Progenitor cell of endocrine pancreas (in vitro differentiated cells): ENCODE results near the gene ITGBL1. TPM values are rescaled to one million over a fixed set of nuclear protein-coding genes. Genes with fewer than 3 reads are reported as not detected.

Source experiments
- DNase-seq: peaks from one replicate; pipeline ENCODE4 v3.0.0; 2021; ENCODE audit warnings: low spot score; ENCODE audit not compliant: unreplicated experiment
- H3K27ac Mint-ChIP-seq: 2 replicates; pipeline ENCODE4 v1.8.0; 2021; ENCODE audit warnings: mild to moderate bottlenecking, moderate library complexity, mixed read lengths
- H3K27me3 Mint-ChIP-seq: 2 replicates; pipeline ENCODE4 v1.8.0; 2021; ENCODE audit warnings: mixed read lengths
- H3K36me3 Mint-ChIP-seq: 2 replicates; pipeline ENCODE4 v1.8.0; 2022; ENCODE audit warnings: mixed read lengths; ENCODE audit not compliant: insufficient read depth
- H3K4me1 Mint-ChIP-seq: 2 replicates; pipeline ENCODE4 v1.8.0; 2021; ENCODE audit warnings: low read depth, mixed read lengths
- H3K4me3 Mint-ChIP-seq: 2 replicates; pipeline ENCODE4 v1.8.0; 2021; ENCODE audit warnings: low read depth, mild to moderate bottlenecking, moderate library complexity, mixed read lengths
- H3K9me3 Mint-ChIP-seq: 2 replicates; pipeline ENCODE4 v1.8.0; 2021; ENCODE audit warnings: low read depth, mixed read lengths
- total RNA-seq: library from RNA; stranded (reverse); gene quantifications from 2 replicates; pipeline ENCODE4 v1.2.1, GENCODE V29; 2021
- TF ChIP-seq, protein P1 (sequence below): fragments of 200-600 bp; sonication (generic); IDR thresholded peaks from one replicate; pipeline ENCODE4 v1.5.0; 2021; ENCODE audit warnings: antibody characterized with exemption, mild to moderate bottlenecking; ENCODE audit not compliant: unreplicated experiment

The ITGBL1 gene
- total RNA-seq, 1 donor from 2014 or later: not detected

DNA sequence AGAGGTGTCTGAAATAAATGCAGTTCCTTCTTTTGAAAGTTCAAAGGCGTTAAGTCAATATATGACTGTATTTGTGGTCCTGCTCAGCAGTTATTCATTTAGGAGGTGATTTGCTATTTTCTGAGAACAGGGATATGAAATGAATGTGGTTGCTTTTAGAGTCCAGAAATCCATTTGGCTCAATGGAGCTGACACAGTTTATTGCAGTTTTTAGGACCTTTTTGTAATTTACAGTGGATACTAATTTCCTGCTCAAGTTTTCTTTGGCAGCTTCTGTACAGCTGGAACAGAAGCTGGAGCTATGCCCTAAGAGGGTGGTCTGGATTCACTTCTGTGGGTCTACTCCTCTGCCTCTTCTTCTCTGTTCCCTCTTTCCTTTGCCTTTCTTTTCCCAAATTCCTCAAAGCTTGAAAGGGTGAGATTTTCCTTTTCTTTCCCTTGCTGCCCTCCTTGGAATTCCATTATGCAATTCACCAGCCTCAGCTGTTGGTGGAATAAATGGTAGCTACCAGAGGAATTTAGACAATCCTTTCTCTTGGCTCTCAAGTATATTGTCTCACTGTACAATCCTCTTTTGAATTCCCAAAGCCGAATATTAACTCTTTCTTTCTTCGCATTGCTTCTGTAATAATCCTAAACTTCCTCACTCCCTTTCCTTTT, 39.9 kb downstream of the ITGBL1 start:
- H3K27ac Mint-ChIP-seq: no peak overlapping the region
- H3K36me3 Mint-ChIP-seq: no peaks in the 10 kb centered on the region
- no peaks in the 10 kb centered on the region for H3K4me1 Mint-ChIP-seq
- H3K4me3 Mint-ChIP-seq: no peak overlapping the region
- DNase-seq: no peak
- H3K27me3 Mint-ChIP-seq: peaks cover 9% of the 10 kb centered on the region
- no peaks in the 10 kb centered on the region for H3K9me3 Mint-ChIP-seq
- TF ChIP-seq, protein P1, sequence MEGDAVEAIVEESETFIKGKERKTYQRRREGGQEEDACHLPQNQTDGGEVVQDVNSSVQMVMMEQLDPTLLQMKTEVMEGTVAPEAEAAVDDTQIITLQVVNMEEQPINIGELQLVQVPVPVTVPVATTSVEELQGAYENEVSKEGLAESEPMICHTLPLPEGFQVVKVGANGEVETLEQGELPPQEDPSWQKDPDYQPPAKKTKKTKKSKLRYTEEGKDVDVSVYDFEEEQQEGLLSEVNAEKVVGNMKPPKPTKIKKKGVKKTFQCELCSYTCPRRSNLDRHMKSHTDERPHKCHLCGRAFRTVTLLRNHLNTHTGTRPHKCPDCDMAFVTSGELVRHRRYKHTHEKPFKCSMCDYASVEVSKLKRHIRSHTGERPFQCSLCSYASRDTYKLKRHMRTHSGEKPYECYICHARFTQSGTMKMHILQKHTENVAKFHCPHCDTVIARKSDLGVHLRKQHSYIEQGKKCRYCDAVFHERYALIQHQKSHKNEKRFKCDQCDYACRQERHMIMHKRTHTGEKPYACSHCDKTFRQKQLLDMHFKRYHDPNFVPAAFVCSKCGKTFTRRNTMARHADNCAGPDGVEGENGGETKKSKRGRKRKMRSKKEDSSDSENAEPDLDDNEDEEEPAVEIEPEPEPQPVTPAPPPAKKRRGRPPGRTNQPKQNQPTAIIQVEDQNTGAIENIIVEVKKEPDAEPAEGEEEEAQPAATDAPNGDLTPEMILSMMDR: no peak

DNA sequence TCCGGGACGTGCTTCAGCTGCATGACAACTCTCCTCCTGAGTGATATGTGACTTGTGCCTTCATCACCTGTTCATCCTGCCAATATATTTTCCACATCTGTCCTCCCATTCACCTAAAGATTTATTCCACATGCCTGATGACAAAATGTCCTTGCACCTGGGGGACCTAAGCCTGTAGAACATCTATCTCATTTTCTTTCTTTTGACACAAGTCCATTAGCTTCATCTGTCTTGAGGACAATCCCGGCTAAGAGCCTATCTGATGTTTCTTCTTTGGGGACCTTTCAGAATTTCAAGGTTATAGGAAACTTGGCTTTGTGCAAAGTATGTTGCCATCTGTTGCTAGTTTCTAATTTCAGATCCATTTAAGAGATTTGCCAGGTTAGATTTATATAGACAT, 41.1 kb downstream of the ITGBL1 start:
- Mint-ChIP-seq H3K4me3 (no peak overlapping the region), H3K36me3 (no peaks in the 10 kb centered on the region), H3K27ac (no peak overlapping the region), H3K4me1 (no peaks in the 10 kb centered on the region), H3K9me3 (no peaks in the 10 kb centered on the region), H3K27me3 (peaks cover 9% of the 10 kb centered on the region)
- TF ChIP-seq, protein P1: no peak
- no peak for DNase-seq

DNA sequence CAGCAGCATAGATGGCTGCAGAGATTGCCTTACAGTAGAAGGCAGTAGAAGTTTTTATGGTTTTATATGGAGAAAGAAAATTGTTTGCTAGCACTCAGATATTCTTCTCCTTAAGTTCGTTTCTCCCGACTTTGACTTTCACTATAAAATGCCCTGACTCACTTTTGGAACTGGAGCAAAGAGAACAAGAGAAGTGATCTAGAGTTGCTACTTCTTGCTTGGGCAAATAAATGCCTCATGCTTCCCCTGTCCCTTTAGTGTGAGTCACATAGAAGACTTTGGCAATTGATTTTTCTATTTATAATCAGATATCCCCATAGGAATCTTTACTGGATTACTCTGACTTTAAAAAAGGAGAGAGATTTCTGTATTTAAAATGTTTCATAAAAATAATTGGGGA, 46.9 kb downstream of the ITGBL1 start:
- H3K9me3 Mint-ChIP-seq: no peaks in the 10 kb centered on the region
- TF ChIP-seq, protein P1: no peak

DNA sequence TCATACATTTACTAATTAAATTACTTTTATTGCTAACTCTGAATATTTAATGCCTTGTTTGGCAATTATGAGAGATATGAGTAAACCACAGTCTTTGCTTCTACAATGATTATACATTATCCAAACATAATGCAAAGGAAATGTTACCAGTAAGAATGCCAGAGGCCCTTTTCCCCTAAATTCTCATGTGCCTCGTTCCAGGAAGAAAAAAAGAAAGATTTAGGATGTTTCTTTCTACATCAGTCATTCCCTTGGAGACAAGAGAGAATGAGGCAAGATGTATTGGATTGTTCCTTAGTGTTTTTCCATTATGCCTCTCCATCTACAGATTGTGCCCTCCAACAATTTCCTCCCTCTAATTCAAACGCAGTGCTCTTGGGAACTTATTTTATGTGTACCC, 50.1 kb downstream of the ITGBL1 start:
- Mint-ChIP-seq H3K27ac (no peak overlapping the region), H3K27me3 (peaks cover 4% of the 10 kb centered on the region), H3K36me3 (no peaks in the 10 kb centered on the region), H3K9me3 (no peaks in the 10 kb centered on the region), H3K4me3 (no peak overlapping the region), H3K4me1 (no peaks in the 10 kb centered on the region)
- TF ChIP-seq, protein P1: no peak
- DNase-seq: no peak

More for the DNA sequence above, 46.9 kb downstream of the ITGBL1 start:
- Mint-ChIP-seq H3K4me1 (no peaks in the 10 kb centered on the region), H3K36me3 (no peaks in the 10 kb centered on the region), H3K4me3 (no peak overlapping the region), H3K27ac (no peak overlapping the region), H3K27me3 (no peaks in the 10 kb centered on the region)
- no peak for DNase-seq

DNA sequence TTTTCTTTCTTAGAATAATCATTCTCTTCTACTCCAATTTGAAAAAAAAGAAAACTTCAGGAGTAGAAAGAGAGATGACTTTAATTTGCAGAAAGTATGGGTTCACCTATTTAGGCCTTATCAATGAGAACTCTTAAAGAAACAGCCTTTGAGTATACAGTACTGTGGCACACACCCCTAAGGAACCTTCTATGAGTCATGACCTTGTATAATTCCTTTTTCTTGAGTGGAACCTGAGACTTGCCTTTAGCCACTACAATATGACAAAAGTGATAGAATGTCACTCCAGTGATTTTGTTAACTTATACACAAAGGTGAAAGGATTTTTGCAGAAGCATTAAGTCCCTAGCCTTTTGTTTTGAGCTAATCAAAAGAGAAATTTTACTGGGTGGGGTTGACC, 58.7 kb downstream of the ITGBL1 start:
- no peaks in the 10 kb centered on the region for H3K9me3 Mint-ChIP-seq
- no peak overlapping the region for H3K27ac Mint-ChIP-seq
- no peaks in the 10 kb centered on the region for H3K36me3 Mint-ChIP-seq
- no peak overlapping the region for H3K4me3 Mint-ChIP-seq
- TF ChIP-seq, protein P1: no peak
- H3K4me1 Mint-ChIP-seq: no peaks in the 10 kb centered on the region
- DNase-seq: no peak
- H3K27me3 Mint-ChIP-seq: peaks cover 7% of the 10 kb centered on the region
